Mucosa of descending colon (tissue), 3 donors: ENCODE results near the gene DPH2. TPM values are rescaled to one million over a fixed set of nuclear protein-coding genes. Genes with fewer than 3 reads are reported as not detected.

Experiments used
- ATAC-seq: fragments of 200-7000 bp; cut with Tn5 transposase; one replicate; pipeline ENCODE4 v1.9.1; 2020; ENCODE audit warnings: mild to moderate bottlenecking, moderate library complexity
- DNase-seq, 3 donors: peaks; one replicate each; pipeline ENCODE4 v3.0.0-alpha.2; 2020
- H3K36me3 ChIP-seq: fragments of 200-600 bp; one replicate; pipeline ENCODE4 v1.8.0; 2021; ENCODE audit warnings: low read depth, mild to moderate bottlenecking
- H3K4me1 ChIP-seq: fragments of 200-600 bp; one replicate; pipeline ENCODE4 v1.8.0; 2021; ENCODE audit warnings: low read depth, mild to moderate bottlenecking
- H3K4me3 ChIP-seq: fragments of 200-600 bp; one replicate; pipeline ENCODE4 v1.8.0; 2021; ENCODE audit warnings: mild to moderate bottlenecking
- H3K9me3 ChIP-seq: fragments of 200-600 bp; one replicate; pipeline ENCODE4 v1.8.0; 2021; ENCODE audit warnings: mild to moderate bottlenecking
- CTCF ChIP-seq: fragments of 200-600 bp; IDR thresholded peaks from one replicate; pipeline ENCODE4 v1.8.0; 2022; ENCODE audit warnings: antibody characterized with exemption, mild to moderate bottlenecking
- intact Hi-C, 2 donors: fragments of 100-400 bp; cut with DNase I in 1 of 2; cut with micrococcal nuclease in 1 of 2; formaldehyde crosslinking; loops; one replicate each; pipeline versions ENCODE4 v1.11.0 to v1.11.1; 2022; cut with DNase I, micrococcal nuclease
- total RNA-seq, 3 donors: library from RNA; stranded (reverse); fragmentation: NEBNext Ultra II Directional in 2 of 3; extraction: Animal tissue kit (Norgen Biotek cat#: 25700) in 2 of 3; gene quantifications; one replicate each; pipeline versions ENCODE4 v1.2.1 to v1.2.4, GENCODE V29; 2021 to 2023
- donor health status: DM: no; HTN: no; CAD: no; lungs with moderate emphysema.
- donor health status: DM: no; HTN: no; CAD: no.
- donor health status: DM: no; HTN: yes; CAD: no.

Gene DPH2
- total RNA-seq, 3 donors from 2014 or later = 16.5 to 23.3 (median 17.9) TPM

DNA sequence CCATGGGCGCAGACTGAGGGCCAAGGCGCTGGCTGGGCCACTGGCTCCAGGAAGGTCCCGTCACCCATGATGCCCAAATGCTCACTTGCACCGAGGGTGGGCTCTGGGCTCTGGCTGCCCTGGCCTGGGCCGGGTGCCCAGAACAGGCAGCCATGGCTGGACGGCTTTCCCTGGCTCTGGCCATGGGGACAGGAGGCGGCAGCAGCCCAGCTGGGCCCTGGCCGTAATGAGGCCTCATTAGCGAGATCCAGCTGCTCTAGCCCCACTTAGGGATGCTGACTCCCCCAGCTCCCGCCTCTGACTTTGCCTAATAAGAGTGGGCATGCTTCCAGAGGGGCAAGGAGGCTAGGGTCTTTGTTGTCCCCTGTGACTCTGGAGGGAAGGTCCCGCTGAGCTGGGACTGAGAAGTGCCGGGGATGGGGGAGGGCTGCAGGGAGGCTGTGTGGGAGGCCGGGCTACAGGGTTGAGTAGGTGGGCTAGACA lies 49.7 kb downstream of the DPH2 start:
- Histone ChIP-seq H3K36me3 (no peaks in the 10 kb centered on the region), H3K9me3 (no peaks in the 10 kb centered on the region), H3K4me1 (peaks cover 3% of the 10 kb centered on the region), H3K4me3 (no peak overlapping the region)
- DNase-seq (no peak), ATAC-seq (no peak)
- intact Hi-C loops = no loop called here
- no peak for TF ChIP-seq CTCF

DNA sequence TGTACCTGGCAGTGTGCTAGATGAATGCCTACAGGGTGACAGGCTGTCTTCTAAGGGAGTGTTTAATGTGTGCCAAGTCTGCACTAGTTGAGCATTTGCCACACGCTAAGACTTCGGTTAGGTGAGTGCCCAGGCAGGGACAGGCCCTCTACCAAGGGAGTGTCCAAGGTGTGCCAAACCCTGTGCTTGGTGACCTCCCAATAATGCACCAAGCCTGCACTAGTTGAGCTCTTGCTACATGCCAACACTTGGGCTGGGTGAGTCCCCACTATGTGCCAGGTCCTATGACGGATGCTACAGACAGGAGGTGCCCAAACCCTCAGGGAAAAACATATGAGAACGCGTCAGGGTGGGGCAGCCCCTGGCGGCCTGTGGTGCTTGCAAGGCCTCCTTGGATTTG lies 50.7 kb downstream of the DPH2 start:
- no peaks in the 10 kb centered on the region for H3K36me3 ChIP-seq
- H3K4me3 ChIP-seq = no peak overlapping the region
- H3K9me3 ChIP-seq = no peaks in the 10 kb centered on the region
- DNase-seq (no peak), ATAC-seq (no peak)
- no peak for TF ChIP-seq CTCF
- intact Hi-C loops = no loop called here
- peaks cover 4% of the 10 kb centered on the region for H3K4me1 ChIP-seq

DNA sequence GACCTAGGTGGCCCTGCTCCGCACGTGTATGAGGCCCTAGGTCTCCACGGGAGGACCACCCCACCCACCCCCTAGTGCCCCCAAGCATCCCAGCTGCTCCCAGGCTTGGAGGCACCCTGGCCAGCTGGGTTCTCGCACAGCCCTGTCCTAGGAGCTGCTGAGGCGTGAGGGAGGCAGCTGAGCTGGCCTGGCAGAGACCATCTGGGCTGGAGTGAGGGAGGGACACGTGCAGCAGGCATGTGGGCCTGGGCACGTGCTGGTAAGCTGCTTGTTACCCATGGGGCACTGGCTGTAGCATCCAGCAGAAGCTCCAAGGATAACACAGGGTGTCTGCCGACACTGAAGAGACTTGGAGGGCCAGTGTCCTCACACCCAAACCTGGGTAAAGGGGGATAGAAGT lies 51.3 kb downstream of the DPH2 start:
- intact Hi-C loops = no loop called here

GRCh38 chr1:44021581-44022321 lies 51.9 kb downstream of the DPH2 start:
- no peak for TF ChIP-seq CTCF

More for the DNA sequence above, 51.3 kb downstream of the DPH2 start:
- H3K9me3 ChIP-seq = no peaks in the 10 kb centered on the region
- H3K4me1 ChIP-seq = peaks cover 7% of the 10 kb centered on the region
- no peaks in the 10 kb centered on the region for H3K36me3 ChIP-seq
- DNase-seq = peak in 2 of 3 donors; percentile 20 to 34
- ATAC-seq = no peak
- no peak for TF ChIP-seq CTCF
- no peak overlapping the region for H3K4me3 ChIP-seq

More at GRCh38 chr1:44021581-44022321, 51.9 kb downstream of the DPH2 start:
- DNase-seq = peak in 2 of 3 donors; percentile 10 to 22
- no peaks in the 10 kb centered on the region for H3K36me3 ChIP-seq
- intact Hi-C loops = no loop called here
- no peaks in the 10 kb centered on the region for H3K9me3 ChIP-seq
- ATAC-seq = no peak
- H3K4me3 ChIP-seq = no peak overlapping the region
- H3K4me1 ChIP-seq = peaks cover 13% of the 10 kb centered on the region

Other genes starting within 250 kb of the DPH2 start
- 10 to 100 TPM in 1 of 3 donors, 1 to 10 TPM in 2; 6.9 to 14.2 (median 7.4) TPM for gene ARTN, start 36.2 kb upstream of the DPH2 start, total RNA-seq
- 10 to 100 TPM; 21.5 to 32.6 (median 22.3) TPM for gene IPO13, start 23.1 kb upstream of the DPH2 start, total RNA-seq
- gene ATP6V0B, start 5.0 kb downstream of the DPH2 start, total RNA-seq = 100 to 1,000 TPM; 116 to 184 (median 158) TPM
- 10 to 100 TPM; 20.0 to 33.6 (median 28.1) TPM for gene B4GALT2, start 9.2 kb downstream of the DPH2 start, total RNA-seq
- gene CCDC24, start 21.6 kb downstream of the DPH2 start, total RNA-seq = 10 to 100 TPM; 13.4 to 19.6 (median 16.9) TPM
- gene SLC6A9, start 61.5 kb downstream of the DPH2 start, total RNA-seq = 10 to 100 TPM; 21.1 to 52.5 (median 38.1) TPM
- under 1 TPM in 1 of 3 donors, not detected in 2; 0.13 TPM for gene KLF17, start 148.8 kb downstream of the DPH2 start, total RNA-seq
- gene KLF18, start 171.6 kb downstream of the DPH2 start, total RNA-seq = not detected
- gene DMAP1, start 243.5 kb downstream of the DPH2 start, total RNA-seq = 10 to 100 TPM; 40.8 to 52.0 (median 44.0) TPM